HG03354 (cell line): ENCODE measurements around the gene CEP170.
A peak's percentile ranks its signal among the peaks of the same experiment; 100 is the strongest.

Experiments used
- ATAC-seq: cut with Tn5 transposase; IDR thresholded peaks from one replicate; pipeline ENCODE4 v1.9.1; 2021; ENCODE audit warnings: mild to moderate bottlenecking; ENCODE audit not compliant: unreplicated experiment, poor library complexity, severe bottlenecking

CEP170 gene

DNA sequence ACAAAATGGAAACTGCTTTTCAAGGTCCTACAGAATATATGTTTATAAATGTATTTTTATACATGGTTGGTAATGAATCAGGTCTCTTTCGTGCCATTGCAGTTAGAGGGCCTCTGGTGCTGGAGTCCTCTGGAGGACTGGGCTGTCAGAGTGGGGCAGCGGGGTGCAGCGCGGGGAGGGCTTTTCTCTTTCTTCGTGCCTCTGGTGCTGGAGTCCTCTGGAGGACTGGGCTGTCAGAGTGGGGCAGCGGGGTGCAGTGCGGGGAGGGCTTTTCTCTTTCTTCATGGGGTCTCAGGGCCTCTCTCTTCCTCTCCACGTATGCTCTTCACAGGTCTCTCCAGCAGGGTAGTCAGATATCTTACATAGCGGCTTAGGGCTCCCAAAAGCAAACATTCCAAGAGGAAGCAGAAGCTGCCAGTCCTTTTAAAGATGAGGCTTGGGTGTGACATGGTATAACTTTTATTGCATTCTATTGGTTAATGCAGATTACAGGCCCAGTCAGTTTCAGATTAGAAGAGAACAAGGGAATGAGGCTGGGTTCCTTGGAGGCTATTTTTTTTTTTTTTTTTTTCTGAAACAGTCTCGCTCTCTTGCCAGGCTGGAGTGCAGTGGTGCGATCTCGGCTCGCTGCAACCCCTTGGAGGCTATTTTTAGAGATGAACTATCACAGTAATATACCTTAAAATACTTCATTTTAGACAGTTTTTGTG, 13.8 kb upstream of the CEP170 start:
- ATAC-seq = peak; percentile 3

DNA sequence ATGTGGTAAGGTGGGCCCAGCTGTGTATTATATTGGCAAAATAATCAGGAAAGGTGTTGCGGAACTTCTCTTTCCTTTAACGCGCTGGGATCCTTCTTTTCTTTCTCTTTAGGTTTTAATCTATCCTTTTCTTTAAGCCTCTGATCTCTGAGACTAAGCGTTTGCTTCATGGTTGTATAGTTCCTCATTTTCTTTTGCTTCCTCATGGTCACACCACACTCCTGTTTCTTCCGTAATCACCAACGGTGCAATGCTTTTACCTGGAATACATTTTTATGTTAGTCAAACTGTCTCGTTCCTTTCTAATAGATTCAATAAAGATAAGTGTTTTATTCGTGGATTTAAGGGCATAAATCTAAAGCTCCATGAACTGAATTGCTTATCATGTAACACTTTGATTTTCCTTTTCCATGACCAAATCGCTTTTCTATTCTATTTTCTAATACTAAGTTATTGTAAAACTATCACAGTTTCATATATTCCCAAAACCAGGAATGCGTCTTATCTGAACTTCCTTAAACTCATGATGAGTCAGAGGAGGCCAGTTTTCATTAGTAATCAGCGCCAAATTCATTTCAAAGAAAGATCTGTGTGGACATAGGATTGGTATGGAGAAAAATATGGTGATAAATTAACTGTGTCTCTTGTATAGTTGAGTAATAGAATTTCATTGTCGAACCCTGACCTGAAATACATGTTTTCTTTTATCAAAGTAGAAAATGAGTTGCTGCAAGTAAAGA, 13.0 kb upstream of the CEP170 start:
- no peak for ATAC-seq

DNA sequence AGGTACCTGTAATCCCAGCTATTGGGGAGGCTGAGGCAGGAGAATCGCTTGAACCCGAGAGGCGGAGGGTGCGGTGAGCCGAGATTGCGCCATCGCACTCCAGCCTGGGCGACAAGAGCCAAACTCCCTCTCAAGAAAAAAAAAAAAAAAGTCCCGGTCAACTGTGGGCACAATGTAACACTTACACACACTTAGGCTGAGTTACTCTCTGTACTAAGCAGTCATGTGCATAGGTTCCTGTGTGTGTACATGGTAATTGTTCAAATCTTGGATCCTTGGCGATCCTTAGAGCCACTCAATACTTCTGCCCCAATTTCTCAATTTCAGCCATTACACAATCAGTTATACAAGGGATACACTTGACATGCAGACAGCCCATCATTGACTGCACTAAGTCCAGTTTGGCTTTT, 12.4 kb upstream of the CEP170 start:
- ATAC-seq = no peak

DNA sequence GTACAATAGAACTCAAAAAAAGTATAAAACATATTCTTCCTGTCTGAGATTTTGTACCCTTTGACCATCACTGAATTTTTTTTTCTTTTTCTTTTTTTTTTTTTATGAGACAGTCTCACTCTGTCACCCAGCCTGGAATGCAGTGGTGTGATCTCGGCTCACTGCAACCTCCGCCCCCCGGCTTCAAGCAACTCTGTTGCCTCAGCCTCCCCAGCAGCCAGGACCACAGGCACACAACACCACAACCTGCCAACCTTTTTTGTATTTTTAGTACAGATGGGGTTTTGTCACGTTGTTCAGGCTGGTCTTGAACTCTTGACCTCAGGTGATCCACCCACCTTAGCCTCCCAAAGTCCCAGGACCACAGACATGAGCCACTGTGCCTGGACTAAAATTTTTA, 11.2 kb upstream of the CEP170 start:
- no peak for ATAC-seq

DNA sequence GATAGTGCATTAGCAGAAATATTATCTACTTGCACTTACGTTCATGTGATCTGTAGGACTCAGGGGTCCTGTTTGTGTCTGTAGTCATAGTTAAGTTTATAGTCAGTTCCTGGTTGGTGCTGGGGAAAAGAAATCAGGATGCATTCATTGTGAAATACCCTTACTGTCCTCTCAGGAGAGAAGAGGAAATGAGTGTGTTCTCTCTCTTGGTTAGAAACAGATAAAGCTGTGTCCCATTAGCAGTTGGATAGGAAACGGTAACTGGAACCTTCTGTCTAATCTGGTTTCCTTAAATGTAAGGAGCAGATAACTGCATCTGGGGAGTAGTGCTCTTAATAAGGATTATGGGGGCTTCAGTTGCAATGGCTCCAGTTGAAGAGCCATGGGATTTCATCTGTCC, 9.6 kb upstream of the CEP170 start:
- ATAC-seq = peak; percentile 50

DNA sequence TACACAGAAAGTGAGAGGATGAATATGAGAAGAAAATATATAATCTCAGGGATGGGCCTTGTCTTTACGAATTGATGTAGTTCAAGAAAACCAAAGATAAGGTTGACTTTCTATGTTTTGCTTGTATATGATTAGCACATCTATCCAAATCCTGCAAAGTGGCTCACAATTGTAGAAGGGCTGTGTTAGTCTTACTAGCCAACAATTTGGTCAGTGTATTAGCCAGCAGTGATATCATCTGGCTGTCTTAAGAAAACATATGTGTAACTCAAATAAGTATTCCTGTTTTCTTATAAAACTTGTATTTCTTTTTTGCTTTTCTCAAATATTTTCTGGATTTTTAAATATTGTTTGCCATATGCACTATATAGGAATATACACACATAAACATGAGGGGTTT, 6.3 kb upstream of the CEP170 start:
- ATAC-seq = no peak

DNA sequence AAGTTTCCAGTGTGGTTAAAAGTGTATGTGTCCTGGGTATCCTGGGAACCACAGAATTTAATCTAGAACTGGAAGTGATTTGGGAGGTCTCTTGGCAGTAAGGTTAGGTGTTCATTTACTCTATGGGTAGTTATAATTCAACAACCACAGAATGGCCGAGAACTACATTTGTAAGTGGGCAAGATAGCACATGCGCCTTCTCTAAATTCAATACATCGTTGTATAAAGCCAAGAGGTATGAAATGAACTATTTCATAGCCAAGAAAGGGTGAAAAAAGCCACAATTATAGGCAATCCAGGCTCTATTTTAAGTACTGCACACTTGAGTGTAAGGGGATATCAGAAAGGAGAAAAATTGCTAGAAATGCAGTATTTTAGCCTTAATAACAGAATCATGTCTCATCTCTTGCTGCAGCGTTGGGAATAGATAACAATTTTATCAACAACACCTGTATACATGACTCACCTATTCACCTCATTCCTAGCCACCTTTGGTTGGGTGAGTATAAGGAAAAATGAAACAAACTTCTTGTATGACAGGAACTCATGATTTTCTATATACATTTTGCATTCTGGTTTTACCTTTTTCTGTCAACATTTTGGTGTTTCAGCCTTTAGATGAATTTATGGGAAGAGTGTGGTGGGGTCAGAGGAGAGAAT, 5.3 kb upstream of the CEP170 start:
- no peak for ATAC-seq

DNA sequence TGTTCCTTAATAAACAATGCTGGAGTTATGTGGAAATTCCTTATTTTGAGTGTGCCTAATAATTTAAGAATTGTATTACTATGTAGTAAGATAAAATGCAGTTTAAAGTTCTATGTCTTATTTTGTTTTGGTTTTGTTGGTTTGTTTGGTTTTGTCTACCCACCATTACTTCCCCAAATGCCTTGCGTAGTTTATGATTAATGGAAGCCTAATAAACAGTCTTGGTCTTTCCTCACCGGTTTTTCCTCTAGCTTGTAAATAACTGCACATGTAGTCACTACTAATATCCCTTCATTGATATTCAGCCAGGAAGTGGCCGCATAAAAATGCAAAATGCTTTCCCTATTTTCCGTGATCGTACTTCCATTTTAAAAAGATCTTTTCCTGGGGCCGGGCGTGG, 3.6 kb upstream of the CEP170 start:
- ATAC-seq = no peak

DNA sequence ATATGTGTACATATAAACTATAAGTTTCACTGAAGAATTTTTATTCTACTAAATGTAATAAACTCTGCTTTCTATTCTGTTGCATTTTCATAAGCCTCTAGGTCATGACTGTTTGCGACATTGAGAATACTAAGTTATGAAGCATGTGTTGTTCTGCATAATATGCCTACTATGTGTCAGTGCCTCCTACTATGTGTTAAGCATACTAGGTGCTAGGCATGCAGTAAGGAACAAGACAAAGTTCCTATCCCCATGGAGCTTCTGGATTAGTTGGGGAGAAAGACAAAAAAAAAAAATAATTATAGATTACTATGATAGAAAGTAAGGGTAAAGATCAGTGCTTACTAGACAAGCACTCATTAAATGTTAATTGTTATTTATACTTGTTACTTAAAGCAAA, 2.1 kb upstream of the CEP170 start:
- no peak for ATAC-seq

DNA sequence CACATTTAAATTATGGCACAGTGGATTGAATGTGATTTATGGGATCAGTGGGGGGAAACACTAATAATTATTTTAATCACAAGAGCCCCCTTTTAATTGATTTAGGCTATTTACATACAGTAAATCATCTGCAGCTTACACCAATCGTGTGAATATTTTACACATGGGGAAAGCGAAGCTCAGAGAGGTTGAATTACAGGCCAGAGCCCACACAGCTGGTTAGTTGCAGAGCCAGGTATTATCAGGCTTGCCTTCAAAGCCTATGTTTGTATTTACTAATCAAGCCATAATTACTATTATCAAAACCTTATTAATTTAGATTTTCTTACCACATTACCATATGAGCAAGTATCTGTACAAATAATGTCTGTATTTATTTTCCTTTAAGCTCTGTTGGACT, 1.5 kb upstream of the CEP170 start:
- no peak for ATAC-seq

DNA sequence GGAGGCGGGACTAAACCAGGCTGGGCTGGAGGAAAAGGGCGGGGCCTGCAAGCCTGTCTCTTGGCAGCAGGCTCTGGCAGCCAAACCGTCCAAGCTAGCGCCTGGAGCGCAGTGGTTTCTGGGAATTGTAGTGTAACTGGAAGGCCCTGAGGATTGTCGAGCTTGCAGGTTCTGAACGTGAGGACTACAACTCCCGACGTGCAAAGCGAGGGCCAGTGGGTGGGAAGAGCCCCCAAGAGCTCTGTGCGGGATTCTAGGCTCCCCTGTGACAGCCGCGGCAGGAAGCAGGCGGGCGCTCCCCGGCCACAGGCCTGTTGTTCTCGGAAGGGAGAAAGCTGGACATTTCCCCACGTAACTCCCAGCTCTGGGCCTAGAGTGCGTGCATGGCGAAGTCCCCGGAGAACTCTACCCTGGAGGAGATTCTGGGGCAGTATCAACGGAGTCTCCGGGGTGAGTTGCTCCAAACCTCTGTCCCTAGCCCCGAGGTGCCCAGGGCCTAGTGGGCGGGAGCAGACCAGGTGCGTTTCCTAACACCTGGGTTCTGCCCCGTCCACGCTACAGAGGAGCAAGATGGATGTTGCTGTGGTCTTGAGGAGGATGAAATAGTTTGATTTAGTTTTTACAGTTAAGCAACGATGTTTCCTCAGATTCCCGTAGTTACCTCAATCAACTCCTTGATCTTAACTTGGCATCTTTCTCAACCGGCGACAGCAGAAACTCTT, 871 bp upstream of the CEP170 start, which contains the start of gene SDCCAG8:
SDCCAG8 (plus strand) TSS at position 251 of the 722 bp plus-strand sequence; CDS start at position 384, 133 bp downstream.
- peak; percentile 74 for ATAC-seq

DNA sequence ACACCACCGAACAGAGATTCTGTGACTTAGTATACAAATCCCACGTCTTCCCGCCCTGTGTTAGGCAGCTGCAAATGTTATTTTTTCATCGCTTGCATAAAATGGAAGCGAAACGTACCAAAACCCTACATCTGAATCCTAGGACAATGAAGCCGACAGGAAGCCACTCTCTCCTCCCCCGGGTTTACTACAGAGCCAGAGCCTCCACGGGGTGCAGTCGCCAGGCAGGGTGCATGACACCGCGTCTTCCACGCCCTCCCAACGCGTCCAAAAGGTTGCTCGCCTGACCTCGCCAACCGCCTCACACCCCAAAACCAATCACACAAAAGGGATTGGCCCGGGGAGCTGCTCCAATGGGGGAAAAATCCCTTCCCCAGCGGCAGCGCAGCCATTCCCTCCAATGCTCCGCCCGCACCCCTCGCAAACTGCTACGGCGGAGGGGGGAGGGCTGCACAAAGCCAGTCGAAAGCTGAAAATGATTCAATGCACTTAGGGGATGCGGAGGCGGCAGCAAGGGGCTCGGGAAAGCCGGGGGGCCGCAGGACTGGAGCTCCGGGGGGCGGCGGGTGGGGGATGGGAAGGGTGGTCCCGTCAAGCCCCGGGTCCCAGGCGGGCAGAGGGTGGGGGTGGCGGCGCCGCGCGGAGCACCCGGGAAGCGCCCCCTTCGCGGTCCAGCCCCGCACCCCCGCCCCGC, 701 bp downstream of the CEP170 start:
- ATAC-seq = peak; percentile 22

DNA sequence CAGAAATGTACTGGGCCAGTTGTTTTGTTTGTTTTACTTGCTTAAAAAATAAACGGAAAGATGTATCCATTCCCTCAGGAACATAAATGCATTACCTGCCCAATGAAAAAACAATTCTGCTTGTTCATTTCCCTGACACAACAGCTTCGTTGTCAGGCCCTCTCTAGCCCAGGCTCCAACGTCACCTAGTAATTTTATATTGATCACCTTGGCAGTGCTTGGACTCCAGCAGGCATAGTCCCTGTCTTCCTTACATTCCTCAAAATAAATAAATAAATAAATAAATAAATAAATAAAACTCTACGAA, 1.2 kb downstream of the CEP170 start:
- ATAC-seq = no peak

DNA sequence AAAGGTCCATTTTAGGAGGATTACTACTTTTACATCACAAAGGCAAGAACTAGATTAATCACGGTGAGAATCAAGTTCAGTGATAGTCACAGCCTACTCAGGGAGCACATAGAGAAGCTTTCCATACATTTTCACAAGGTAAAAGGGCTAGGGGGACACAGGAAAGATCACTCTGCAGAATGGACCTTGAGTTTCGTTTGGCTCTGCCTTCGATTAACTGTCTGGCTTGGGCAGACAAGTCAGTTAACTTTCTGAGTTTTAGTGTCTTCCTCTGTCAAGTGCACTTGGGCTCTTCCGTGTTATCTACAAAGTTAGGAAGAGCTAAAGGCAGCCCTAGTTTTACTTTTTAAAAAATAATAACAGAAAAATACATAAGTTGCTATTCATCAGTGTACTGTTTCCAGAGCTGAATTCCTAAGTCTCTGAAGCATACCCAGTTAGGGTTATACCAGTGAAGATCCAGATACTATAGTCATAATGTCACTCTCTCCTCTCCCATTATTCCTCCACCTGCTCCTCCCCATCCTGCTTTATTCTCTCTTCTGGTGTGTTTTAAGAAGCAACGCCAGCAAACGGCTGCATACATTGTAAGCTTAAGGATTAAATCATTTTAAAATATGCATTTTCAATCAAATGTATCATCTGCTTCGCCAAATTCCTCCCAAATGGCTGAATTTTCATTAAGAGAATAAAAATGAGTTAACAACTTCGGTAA, 1.7 kb downstream of the CEP170 start:
- ATAC-seq = no peak

DNA sequence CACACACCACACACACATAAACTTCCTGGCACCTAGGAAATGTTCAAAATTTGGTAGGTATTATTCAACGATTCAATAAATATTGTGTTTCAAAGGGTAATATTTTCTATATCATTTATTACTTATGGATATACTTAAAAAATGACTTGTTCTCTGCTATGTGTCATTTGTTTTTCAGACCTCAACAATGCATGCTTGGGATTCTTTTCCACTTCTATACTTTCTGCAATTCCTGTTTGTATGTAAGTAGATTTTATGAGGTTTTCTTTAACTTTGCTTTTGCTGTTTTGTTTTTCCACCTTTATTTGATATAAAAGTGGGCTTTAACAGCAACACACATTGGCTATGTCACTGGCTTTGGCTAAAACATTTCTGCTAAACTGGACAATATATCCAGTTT, 3.5 kb downstream of the CEP170 start:
- ATAC-seq = no peak

DNA sequence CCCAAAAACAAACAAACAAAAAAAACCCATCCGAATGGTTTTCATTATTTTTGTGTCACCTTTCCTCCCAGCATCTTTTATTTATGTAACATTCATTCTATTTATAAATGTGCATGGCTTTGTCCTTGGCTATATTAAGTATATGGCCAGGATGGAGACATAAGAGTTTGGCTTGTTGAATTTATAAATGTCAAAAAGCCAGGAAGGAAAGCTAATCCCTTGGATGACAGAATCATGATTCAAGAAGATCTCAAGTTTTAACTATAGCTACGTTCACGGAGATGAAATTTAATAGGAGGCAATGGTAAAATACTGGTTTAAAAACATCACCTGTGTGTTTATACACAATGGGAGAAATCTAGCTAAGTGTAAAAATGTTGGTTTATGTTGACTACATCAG, 5.0 kb downstream of the CEP170 start:
- ATAC-seq = no peak

DNA sequence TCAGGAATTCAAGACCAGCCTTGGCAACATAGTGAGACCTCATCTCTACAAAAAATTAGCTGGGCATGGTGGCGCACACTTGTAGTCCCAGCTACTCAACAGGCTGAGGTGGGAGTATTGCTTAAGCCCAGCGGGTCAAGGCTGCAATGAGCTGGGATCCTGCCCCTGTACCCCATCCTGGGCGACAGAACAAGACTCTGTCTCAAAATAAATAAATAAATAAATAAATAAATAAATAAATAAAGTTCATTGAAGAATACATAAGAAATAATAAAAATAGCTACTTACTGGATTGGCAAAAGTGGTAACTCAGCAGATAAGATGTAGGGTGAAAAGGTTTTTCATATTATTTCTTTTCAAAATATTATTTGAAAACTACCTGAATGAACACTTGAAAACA, 5.9 kb downstream of the CEP170 start:
- no peak for ATAC-seq

DNA sequence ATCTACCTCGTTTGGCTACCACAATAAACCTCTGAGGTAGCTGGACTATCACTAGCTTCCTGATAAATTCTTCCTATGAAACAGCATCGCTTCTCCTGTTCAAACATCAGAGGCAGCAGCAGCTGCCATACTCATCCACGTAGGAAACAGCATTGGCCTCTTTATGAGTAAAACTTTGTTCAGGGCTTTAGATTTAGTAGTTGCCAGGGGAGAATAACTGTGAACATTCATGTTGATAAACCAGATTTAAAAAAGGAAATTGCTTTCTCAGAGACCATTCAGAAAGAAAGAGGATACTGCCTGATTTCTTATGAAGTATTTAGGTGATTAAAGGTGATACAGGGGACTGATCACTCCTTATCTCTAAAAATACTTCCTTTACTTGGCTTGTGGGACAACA, 7.2 kb downstream of the CEP170 start:
- no peak for ATAC-seq

DNA sequence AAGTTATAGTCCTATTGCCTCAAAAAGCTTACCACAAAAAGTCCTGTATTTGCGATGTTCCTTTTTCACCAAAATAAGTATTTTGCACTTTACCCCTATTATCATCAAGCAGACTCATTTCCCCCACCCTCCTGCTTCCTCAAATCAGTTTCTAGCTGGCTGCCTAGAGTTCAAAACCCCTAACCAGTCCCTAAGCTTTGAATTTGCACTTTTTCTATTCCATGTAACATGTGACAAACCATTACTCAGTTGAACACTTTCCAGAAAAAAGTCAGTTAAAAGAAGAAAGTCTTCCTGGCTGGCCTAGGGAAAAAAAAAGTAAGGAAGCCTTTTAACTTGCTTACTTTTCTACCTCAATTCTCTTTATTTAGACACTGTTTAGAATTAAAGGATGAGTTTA, 8.2 kb downstream of the CEP170 start:
- no peak for ATAC-seq
